ENCODE data around the gene SRC. TPM values are rescaled to one million over a fixed set of nuclear protein-coding genes. Genes with fewer than 3 reads are reported as not detected.
"Not testable (repeated sequence)": the region's sequence is repeated elsewhere in the genome, so short reads cannot be mapped to it uniquely, and the experiment has no call there.

The SRC gene
- total RNA-seq, 1 donor from 2014 or later: 16.8 TPM

DNA sequence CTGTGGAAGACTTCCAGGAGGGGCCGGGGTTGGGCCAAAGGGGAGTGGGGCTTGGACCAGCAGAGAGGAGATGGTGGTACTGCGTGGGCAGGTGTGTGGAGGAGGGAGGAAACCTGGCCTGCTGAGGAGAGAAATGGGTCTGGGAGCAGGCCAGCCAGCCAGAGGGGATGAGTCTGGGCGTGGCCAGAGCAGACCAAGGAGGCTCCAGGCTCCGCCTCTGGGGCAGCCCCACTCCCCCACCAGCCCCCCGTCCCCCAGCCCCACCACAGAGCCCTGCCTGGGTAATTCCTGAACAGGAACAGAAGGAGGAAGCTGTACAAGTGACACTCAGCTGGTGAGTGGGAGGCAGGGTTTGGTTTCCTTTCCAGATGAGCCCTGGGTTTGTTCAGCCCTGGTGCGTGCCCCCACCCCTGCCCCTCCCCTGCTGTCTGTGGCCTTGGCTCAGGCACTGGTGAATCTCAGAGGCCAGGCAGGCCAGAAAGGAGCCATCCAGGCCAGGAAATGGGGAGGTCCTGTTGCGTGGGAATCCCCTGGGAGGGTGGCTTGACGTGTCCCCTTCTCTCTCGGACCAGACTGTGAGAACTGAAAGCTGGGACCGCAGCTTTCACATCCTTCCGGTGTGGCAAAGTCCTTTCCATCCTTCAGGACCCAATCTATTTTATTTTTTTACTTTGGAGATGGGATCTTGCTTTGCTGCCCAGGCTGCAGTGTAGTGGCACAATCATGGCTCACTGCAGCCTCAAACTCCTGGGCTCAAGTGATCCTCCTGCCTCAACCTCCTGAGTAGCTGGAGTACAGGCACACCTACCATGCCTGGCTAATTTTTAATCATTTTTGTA is 9.4 kb upstream of the SRC start:
- no peak for DNase-seq

DNA sequence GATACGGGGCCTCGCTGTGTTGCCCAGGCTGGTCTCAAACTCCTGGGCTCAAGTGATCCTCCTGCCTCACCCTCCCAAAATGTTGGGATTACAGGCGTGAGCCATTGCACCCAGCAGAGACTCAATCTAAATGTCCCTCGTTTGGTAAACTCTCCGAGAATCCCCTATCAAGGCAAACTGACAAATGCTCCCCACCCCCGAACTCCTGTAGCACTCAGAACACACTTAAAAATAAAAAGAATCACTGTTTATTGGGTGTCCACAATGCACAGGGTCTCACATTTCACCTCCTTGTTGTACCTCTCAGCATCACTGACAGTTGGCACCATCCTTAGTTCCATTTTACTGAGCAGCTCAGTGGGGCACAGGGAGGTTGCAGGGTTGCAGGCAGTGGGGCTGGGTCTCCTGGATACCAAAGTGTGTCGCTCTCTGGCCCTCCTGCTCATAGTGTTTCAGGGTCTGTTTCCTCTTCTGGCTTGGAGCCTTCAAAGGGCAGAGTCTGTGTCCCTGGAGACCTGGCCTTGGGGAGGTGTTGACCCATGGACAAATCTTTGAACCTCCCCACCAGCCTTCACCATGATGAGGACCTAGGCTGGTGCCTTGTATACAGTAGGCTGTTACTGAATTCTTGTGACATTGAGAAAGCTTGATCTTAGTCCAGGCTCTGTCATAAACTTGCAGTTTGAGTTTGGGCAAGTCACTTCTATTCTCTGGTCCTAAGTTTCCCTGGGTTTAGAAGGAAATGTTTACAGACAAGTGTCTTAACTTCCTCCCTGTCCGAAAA is 8.5 kb upstream of the SRC start:
- no peak for DNase-seq

DNA sequence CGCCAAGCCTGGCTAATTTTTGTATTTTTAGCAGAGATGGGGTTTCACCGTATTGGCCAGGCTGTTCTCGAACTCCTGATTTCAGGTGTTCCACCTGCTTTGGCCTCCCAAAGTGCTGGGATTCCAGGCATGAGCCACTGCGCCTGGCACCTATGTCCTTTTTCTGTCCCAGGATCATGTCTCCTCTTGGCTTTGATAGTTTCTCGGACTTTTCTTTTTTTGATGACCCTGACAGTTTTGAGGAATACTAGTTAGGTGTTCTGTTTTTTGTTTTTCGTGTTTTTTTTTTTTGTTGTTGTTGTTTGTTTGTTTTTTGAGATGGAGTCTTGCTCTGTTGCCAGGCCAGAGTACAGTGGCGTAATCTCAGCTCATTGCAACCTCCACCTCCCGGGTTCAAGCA is 7.6 kb upstream of the SRC start:
- not testable (repeated sequence) for DNase-seq

DNA sequence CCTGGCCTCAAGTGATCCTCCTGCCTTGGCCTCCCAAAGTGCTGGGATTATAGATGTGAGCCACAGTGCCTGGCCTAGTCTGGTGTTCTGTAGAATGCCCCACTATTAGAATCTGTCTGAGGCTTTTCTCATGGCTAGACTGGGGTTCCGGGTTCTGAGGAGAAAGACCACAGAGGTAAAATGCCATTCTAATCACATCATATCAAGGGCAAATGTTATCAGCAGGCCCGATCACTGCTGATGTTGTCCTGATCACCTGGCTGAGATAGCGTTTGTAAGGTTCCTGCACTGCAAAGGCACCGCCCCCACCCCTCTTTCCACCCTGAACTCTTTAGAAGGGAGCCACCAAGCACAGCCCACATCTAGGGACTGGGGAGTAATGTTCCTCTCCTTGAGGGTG is 6.7 kb upstream of the SRC start:
- DNase-seq: no peak

DNA sequence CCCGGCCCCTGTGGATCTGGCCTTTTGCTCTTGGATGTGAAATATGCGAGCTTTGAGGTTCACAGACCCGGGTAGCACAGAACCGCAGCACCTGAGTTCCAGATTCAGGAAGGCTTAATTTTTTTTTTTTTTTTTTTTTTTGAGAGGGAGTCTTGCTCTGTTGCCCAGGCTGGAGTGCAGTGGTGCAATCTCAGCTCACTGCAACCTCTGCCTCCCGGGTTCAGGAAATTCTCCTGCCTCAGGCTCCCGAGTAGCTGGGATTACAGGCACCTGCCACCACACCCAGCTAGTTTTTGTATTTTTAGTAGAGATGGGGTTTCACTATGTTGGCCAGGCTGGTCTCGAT is 6.2 kb upstream of the SRC start:
- not testable (repeated sequence) for DNase-seq

DNA sequence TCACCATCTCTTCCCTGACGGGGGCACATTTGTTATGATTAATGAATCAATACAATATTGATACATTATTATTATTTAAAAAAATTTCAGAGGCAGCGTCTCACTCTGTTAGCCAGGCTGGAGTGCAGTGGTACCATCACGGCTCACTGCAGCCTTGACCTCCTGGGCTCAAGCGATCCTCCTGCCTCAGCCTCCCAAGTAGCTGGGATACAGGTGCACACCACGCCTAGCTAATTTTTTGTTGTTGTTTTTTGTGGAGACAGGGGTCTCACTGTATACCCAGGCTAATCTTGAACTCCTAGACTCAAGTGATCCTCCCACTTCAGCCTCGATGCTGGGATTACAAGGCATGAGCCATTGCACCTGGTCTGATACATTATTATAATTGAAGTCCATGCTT is 4.9 kb upstream of the SRC start:
- DNase-seq: no peak

DNA sequence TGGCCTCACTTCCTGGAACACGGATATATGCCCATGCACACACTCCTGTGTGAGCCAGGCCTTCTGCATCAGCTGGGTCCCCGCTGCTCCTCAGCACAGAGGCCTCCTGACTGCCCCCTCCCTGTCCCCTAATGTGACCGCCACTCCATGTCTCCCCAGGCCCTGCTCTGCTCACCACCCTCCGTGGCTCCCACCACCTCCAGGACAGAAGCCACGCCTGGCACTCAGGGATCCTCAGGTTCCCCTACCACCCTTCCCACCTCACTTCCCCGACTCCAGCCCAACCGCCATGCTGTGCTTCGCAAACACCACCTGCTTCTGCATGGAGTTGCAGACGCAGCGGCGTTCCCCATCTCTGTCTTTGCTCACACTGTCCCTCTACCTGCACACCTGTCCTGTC is 4.3 kb upstream of the SRC start:
- DNase-seq: no peak

DNA sequence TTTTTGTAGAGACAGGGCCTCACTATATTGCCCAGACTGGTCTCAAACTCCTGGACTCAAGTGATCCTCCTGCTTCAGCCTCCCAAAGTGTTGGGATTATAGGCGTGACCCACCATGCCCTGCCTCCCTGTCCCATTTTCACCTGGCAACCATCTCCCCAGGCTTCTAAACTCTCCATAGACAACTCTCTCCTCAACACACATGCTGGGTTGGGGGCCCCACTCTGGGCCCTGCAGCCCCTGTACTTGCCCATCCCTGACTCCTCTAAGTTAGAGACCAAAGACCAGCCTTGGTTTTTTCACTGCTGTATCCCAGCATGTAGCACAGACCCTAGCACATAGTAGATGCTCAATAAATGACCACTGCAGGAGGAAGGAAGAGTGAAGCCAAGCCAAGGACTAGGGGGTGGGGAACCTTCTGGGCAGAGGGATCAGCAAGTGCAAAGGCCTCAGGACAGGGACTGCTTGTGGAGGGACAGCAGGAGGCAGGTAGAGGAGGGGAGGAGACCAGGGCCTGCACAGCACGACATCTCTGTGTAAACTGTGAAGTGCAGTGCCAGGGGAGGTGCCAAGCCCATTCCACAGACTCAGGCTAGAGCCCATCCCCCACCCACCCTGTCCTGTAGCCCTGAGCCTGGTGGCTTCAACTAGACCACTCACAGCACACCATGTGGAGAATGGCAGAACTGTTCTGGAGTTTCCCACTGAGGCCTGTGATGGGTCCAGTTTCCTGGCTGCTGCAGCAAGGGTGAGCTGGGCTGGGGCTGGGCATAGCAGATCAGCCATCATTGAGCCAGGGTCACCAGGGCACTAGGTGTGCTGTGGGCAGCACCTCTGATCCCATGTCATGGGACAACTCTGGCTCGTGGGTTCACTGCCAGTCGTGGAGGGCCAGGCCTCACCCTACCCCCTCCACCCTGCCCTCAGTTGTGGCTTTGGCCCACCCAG is 3.4 kb upstream of the SRC start:
- no peak for DNase-seq

DNA sequence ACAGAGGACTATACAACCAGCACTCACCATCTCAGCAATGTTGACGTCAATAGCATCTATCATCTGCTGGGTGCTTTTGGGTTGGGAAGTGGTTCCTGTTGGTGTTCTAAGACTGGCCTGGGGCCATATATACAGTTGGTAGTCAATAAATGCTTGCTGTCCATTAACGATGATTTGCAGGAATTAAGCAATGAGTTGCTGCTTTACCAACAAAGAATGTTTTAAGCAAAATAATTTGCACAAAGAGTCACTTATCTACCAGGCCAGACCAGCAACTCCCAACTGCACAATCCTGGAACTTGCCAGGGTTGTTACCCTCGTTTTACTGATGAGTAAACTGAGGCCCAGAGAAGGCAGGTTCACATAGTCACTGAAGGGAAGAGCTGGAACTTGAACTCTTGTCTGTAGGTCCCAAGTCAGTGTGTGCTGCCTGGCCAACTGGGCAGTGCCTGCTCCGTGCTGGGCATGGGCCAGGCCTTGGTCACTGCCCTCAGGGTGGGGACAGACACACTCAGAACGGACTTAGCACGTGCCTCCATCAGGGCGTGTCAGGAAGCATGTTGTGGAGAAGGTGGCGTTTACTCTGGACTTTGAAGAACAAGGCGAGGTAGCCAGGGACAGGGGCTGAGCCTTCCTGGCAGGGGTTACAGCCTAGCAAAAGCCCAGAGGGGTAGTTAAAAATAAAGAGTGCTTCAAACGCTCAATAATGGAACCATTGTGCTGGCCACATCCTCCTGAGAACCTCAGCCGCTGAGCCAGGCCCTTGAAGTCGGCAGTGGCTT is 2.5 kb upstream of the SRC start:
- DNase-seq: no peak

DNA sequence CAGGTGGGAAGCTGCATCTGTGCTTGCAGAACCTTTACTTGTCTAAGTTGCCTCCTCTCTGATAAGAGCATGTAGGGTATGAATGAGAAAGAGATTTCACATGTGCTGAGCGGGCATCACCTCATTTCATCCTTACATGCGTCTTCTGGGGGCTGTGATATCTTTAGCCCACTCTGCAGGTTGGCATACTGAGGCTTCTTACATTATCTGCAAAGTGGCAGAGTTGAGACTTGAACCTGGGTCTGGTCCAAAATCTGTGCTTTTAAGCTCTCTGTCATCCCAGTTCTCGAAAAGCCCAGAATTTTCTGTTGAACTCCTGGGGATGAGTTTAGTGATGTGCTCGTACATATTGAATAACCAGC is 2.0 kb upstream of the SRC start:
- no peak for DNase-seq

DNA sequence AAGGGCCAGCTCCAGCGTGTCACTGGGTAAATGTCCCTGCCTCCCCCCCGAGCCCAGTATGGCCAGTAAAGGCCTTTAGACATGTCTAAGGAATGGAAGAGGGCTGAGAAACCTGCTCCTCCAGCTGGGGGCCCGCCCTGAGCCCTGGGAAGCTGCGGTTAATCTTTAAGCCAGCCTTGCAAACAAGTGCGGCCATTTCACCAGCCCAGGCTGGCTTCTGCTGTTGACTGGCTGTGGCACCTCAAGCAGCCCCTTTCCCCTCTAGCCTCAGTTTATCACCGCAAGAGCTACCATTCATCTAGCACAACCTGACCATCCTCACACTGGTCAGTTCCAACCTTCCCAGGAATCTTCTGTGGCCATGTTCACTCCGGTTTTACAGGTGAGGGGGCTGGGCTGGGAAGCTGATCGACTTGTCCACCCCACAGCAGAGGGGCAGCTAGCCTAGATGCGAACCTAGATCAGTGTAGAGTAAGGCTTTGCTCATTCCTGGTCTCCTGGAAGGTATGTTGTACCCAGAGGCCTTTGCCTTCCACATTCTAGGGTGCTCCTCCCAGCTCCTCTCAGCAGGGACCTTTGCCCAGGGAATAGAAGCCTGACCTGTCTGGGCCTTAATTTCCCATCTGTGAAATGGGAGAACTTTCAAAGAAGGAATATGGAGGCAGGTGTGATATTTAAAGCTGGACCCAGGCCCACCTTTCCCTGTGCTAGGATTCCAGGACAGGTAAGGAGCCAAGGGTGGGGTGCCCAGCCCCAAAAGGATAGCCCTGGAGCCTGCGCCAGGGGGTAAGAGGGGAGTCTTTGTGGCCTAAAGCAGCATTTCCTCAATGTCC is 1.2 kb upstream of the SRC start:
- no peak for DNase-seq

DNA sequence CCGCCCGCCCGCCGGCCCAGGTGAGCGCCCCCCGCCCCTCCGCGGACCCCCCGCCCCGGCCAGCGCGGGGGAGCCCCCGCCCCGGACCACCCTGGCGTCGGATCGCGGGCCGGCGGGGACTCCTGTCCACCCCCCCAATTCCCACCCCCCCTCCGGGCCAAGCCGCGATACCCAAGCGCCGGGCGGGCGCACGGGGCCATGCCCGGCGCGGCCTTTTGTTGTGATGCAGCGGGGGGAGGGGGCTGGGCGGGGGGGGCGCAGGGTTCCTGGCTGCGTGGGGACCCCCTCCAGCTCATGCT is 245 bp downstream of the SRC start:
- DNase-seq: no peak

DNA sequence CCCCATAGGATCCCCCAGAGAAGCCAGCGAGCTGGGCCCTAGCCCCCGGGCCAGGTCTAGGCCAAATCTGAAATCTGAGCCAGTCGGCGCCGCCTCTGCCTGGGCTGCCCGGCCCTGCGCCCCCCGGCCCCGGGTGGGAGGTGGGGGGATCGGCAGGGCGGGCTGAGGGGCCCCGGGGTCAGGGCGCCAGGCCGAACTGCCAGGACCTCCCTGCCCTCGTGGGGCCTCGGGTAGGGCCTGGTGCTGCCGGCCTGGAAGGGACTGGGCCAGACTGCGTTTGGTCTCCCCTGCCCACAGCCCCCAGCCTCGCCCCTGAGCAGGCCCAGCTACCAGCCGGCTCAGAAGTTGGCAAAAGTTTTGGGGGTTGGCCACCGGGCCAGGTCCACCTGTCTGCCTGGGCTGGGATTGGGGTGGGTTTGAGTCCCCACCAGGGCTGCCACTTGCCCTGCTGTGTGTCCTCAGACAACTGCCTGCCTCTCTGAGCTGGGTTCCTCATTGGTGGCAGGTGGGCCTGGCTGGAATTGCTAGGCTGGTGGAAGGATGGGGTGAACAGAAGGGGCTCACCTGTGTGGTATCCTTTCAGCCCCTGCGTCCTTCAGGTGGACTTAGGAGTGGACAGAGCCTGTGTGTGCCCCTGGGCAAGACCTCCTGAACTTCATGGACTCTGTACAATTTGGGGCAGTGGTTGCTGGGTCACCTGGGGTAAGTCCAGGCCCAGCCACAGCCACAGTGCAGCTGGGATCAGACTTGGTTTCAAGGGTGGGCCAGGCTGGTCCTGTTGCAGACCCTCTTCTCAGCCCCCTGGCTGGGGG is 801 bp downstream of the SRC start:
- DNase-seq: no peak

DNA sequence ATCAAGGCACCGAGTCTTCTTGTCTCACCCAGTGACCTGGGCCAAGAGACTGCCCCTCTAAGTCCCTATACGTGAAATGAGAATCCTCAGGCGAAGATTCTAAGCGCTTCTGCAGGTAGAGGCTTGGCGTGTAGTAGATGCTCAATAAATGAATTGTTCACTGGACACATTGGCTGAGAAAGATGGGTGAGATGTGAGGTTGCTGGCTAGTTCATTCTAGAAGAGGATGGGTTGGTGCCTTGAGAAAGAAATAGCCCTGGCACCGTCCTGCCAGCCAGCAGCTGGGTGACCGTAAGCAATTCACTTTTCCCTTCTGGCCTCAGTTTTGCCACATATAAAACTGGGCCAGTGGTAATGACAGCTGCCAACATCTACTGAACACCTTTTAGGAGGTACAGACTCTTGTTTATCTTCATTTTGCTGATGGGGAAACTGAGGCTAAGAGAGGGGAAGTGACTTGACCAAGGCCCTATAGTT is 1.4 kb downstream of the SRC start:
- DNase-seq: no peak

DNA sequence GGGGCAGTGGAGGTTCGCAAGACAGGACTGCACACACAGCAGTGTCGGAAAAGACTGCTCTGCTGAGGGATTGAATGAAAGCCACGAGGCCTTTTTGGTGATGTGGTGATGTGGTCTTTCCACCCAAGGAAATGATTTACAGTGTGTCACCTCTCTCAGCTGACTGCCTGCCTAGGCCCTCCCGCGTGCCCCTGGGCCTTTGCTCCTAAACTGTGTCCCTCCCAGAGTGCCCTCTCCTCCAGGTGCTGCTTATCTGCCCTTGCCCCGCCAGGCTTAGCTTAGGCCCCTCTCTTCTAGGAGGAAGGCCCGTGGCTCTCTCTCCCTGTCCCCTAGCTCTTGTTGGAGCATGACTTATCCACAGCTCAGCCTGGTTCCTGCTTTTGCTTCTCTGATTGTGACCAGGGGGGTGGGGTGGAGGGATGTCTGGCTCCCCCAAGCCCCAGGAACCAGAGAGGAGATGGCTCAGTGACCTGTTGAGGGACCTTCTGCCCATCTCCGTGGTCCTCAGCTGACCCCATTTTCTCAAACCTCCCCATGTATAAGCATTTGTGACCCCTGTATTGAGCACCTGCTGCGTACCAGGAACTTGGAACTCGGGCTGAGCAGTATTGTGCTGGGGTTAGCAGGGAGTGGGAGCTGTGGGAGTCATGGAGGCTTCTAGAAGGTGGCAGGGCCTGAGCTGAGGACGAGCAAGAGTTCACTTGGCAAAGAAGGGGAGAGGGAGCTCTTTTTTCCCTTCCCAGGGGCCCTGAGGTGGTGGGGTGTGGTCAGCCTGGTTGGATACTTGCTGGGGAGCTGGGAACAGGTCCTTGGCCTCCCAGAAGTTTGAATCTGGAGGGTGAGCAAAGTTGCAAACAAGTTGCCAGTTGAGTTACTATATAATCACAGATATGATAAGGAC is 2.2 kb downstream of the SRC start:
- DNase-seq: no peak

DNA sequence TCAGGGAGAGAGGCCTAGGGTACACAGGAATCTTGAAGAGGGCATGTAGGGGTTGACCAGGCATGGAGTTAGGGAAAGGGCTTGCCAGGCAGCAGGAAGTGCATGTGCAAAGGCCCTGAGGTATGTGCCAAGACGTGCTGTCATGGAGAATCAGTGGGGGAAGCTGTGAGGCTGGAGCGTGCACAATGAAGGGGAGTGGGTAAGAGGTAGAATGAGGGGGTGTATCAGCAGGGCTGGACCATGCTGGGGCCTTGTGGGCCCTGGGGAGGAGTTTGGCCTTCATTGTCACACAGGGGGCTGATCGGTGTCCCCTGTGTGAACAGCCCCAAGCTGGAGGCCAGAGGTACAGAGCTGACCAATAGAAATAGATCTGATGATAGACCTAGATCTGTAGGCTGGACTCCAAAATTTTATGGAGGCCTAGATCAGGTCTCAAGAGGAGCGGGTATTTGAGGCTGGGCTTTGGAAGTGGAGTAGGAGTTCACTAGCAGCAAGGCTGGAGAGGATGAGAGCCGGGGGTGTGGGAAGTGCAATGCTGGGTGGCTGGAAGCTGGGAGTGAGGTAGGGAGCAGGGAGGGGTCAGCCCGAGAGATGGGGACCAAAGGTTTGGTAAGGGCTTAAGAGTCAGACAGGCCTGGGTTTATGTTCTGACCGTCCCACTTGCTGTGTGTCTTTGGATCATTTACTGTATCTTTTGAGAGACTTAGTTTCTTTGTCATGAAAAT is 3.0 kb downstream of the SRC start:
- no peak for DNase-seq

DNA sequence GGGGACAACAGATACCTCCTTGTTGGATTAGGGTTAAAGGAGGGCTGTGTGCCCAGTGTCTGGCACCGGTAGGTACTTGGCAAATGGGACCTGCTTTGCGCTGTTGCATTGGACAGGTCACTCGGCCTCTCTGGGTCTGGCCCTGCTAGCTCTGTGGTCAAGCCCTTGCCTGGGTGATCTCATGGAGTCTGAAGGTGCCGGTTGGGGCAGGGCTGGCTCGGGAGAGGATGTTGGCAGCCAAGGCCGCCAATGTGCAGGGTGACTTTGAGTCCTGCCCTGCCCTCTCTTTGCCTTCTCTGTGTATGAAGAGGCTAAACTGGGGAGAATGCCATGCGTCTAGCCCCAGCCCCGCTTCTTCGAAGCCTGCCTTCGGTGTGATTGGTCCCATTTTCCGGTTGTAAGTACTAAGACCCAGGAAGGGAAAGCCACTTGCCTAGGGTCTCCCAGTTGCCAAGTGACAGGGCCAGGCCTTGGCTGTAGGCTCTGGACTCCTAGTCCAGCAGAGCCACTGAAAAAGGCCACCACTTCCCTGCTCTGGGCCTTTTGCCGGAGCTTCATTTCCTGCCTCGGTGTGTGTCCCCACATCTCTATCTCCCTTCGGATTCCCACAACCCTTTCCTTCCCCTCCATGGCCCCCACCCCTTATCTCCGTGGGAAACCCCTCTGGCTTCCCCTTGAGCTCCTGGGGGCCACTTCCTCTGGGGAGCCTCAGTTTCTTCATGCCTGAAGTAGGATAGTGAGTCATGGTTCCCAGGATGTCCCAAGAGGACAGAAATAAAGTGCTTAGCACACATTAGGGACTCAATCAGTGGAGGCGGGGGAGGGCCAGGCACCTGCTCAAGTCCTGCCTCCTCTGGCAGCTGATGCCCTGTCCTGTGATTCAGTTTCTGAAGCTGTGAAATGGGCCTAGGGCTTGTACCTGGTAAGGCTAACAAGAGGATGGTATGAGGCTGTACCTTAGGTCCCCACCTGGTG is 3.9 kb downstream of the SRC start:
- DNase-seq: no peak
